ENCODE measurements around the gene ATL3.

- TF ChIP-seq REST (IDR thresholded peaks at IDR 0.05; ENCODE audit: borderline replicate concordance): no peak
- TF ChIP-seq, protein P1, sequence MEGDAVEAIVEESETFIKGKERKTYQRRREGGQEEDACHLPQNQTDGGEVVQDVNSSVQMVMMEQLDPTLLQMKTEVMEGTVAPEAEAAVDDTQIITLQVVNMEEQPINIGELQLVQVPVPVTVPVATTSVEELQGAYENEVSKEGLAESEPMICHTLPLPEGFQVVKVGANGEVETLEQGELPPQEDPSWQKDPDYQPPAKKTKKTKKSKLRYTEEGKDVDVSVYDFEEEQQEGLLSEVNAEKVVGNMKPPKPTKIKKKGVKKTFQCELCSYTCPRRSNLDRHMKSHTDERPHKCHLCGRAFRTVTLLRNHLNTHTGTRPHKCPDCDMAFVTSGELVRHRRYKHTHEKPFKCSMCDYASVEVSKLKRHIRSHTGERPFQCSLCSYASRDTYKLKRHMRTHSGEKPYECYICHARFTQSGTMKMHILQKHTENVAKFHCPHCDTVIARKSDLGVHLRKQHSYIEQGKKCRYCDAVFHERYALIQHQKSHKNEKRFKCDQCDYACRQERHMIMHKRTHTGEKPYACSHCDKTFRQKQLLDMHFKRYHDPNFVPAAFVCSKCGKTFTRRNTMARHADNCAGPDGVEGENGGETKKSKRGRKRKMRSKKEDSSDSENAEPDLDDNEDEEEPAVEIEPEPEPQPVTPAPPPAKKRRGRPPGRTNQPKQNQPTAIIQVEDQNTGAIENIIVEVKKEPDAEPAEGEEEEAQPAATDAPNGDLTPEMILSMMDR (IDR thresholded peaks at IDR 0.05; ENCODE audit: poor library complexity, severe bottlenecking): no peak
- no peak for TF ChIP-seq RAD21 (conservative IDR thresholded peaks at IDR 0.05)
- no peak for TF ChIP-seq EP300 (conservative IDR thresholded peaks at IDR 0.05; ENCODE audit: poor library complexity, severe bottlenecking)
- no peak for TF ChIP-seq SMC3 (conservative IDR thresholded peaks at IDR 0.05; ENCODE audit: poor library complexity)
These were observed 75.9 kb downstream of the ATL3 start for GRCh38 chr11:63595296-63595695.

Measured in neural cell (in vitro differentiated cells).